ENCODE results near the gene SLC19A1. TPM values are rescaled to one million over a fixed set of nuclear protein-coding genes. Genes with fewer than 3 reads are reported as not detected.

The SLC19A1 gene
- total RNA-seq, 1 donor from 2014 or later, result 25.6 TPM

GRCh38 chr21:45579383-45580180 lies 37.3 kb upstream of the SLC19A1 start:
- Mint-ChIP-seq H3K4me3 (ENCODE audit: low read depth) (no peak overlapping the region), H3K27ac (no peak overlapping the region), H3K27me3 (peaks cover 6% of the 10 kb centered on the region), H3K4me1 (ENCODE audit: low read depth) (no peaks in the 10 kb centered on the region), H3K9me3 (ENCODE audit: low read depth) (peaks cover 6% of the 10 kb centered on the region), H3K36me3 (ENCODE audit: insufficient read depth) (no peaks in the 10 kb centered on the region)
- DNase-seq (ENCODE audit: low spot score, unreplicated experiment), result no peak
- no peak for TF ChIP-seq CTCF (IDR thresholded peaks at IDR 0.05; ENCODE audit: unreplicated experiment)

- no peak for DNase-seq (ENCODE audit: low spot score, unreplicated experiment)
- Mint-ChIP-seq H3K27ac (no peak overlapping the region), H3K9me3 (ENCODE audit: low read depth) (peaks cover 6% of the 10 kb centered on the region), H3K36me3 (ENCODE audit: insufficient read depth) (no peaks in the 10 kb centered on the region), H3K27me3 (peaks cover 6% of the 10 kb centered on the region), H3K4me3 (ENCODE audit: low read depth) (no peak overlapping the region), H3K4me1 (ENCODE audit: low read depth) (no peaks in the 10 kb centered on the region)
- TF ChIP-seq CTCF (IDR thresholded peaks at IDR 0.05; ENCODE audit: unreplicated experiment), result no peak
Measured at GRCh38 chr21:45578811-45579381, 36.7 kb upstream of the SLC19A1 start.

- no peak overlapping the region for H3K27ac Mint-ChIP-seq
- peaks cover 6% of the 10 kb centered on the region for H3K9me3 Mint-ChIP-seq (ENCODE audit: low read depth)
- H3K4me3 Mint-ChIP-seq (ENCODE audit: low read depth), result no peak overlapping the region
- no peak for DNase-seq (ENCODE audit: low spot score, unreplicated experiment)
- H3K4me1 Mint-ChIP-seq (ENCODE audit: low read depth), result no peaks in the 10 kb centered on the region
- peaks cover 10% of the 10 kb centered on the region for H3K27me3 Mint-ChIP-seq
- H3K36me3 Mint-ChIP-seq (ENCODE audit: insufficient read depth), result no peaks in the 10 kb centered on the region
- no peak for TF ChIP-seq CTCF (IDR thresholded peaks at IDR 0.05; ENCODE audit: unreplicated experiment)
Measured at GRCh38 chr21:45578176-45578801, 36.0 kb upstream of the SLC19A1 start.

GRCh38 chr21:45577801-45578175 lies 35.5 kb upstream of the SLC19A1 start:
- Mint-ChIP-seq H3K27ac (no peak overlapping the region), H3K27me3 (peaks cover 12% of the 10 kb centered on the region), H3K4me1 (ENCODE audit: low read depth) (no peaks in the 10 kb centered on the region), H3K9me3 (ENCODE audit: low read depth) (peaks cover under 1% of the 10 kb centered on the region), H3K4me3 (ENCODE audit: low read depth) (no peak overlapping the region), H3K36me3 (ENCODE audit: insufficient read depth) (no peaks in the 10 kb centered on the region)
- no peak for TF ChIP-seq CTCF (IDR thresholded peaks at IDR 0.05; ENCODE audit: unreplicated experiment)
- DNase-seq (ENCODE audit: low spot score, unreplicated experiment), result no peak

GRCh38 chr21:45576838-45577737 lies 34.8 kb upstream of the SLC19A1 start:
- H3K9me3 Mint-ChIP-seq (ENCODE audit: low read depth), result no peaks in the 10 kb centered on the region
- no peak overlapping the region for H3K27ac Mint-ChIP-seq
- no peaks in the 10 kb centered on the region for H3K4me1 Mint-ChIP-seq (ENCODE audit: low read depth)
- peaks cover 12% of the 10 kb centered on the region for H3K27me3 Mint-ChIP-seq
- H3K36me3 Mint-ChIP-seq (ENCODE audit: insufficient read depth), result no peaks in the 10 kb centered on the region
- DNase-seq (ENCODE audit: low spot score, unreplicated experiment), result no peak
- no peak for TF ChIP-seq CTCF (IDR thresholded peaks at IDR 0.05; ENCODE audit: unreplicated experiment)
- H3K4me3 Mint-ChIP-seq (ENCODE audit: low read depth), result no peak overlapping the region

Data from progenitor cell of endocrine pancreas (in vitro differentiated cells).